Measurements from ENCODE around the gene VPS41.

The VPS41 gene

GRCh38 chr7:38820571-38820970, 88.4 kb downstream of the VPS41 start:
- in situ Hi-C loops (cut with MboI; ENCODE audit: low sequenced_read_pairs): no loop called here

GRCh38 chr7:38819463-38819862, 89.5 kb downstream of the VPS41 start:
- in situ Hi-C loops (cut with MboI; ENCODE audit: low sequenced_read_pairs): no loop called here

- in situ Hi-C loops (cut with MboI; ENCODE audit: low sequenced_read_pairs): no loop called here
These were observed 91.5 kb downstream of the VPS41 start for GRCh38 chr7:38817526-38817925.

GRCh38 chr7:38813768-38814167, 95.2 kb downstream of the VPS41 start:
- in situ Hi-C loops (cut with MboI; ENCODE audit: low sequenced_read_pairs): no loop called here

- in situ Hi-C loops (cut with MboI; ENCODE audit: low sequenced_read_pairs): no loop called here
These were observed 102.1 kb downstream of the VPS41 start for GRCh38 chr7:38806912-38807311.

- in situ Hi-C loops (cut with MboI; ENCODE audit: low sequenced_read_pairs): no loop called here
These were observed 107.2 kb downstream of the VPS41 start for GRCh38 chr7:38801786-38802185.

- in situ Hi-C loops (cut with MboI; ENCODE audit: low sequenced_read_pairs): no loop called here
These were observed 110.3 kb downstream of the VPS41 start for GRCh38 chr7:38798552-38799267.

GRCh38 chr7:38796626-38797501, 112.1 kb downstream of the VPS41 start:
- in situ Hi-C loops (cut with MboI; ENCODE audit: low sequenced_read_pairs): no loop called here

- in situ Hi-C loops (cut with MboI; ENCODE audit: low sequenced_read_pairs): no loop called here
These were observed 113.4 kb downstream of the VPS41 start for GRCh38 chr7:38795593-38795992.

GRCh38 chr7:38781991-38782390, 127.0 kb downstream of the VPS41 start:
- in situ Hi-C loops (cut with MboI; ENCODE audit: low sequenced_read_pairs): no loop called here

- in situ Hi-C loops (cut with MboI; ENCODE audit: low sequenced_read_pairs): no loop called here
These were observed 131.4 kb downstream of the VPS41 start for GRCh38 chr7:38777609-38778008.

GRCh38 chr7:38775506-38776175, 133.3 kb downstream of the VPS41 start:
- in situ Hi-C loops (cut with MboI; ENCODE audit: low sequenced_read_pairs): no loop called here

- in situ Hi-C loops (cut with MboI; ENCODE audit: low sequenced_read_pairs): no loop called here
These were observed 135.6 kb downstream of the VPS41 start for GRCh38 chr7:38773430-38773829.

- in situ Hi-C loops (cut with MboI; ENCODE audit: low sequenced_read_pairs): no loop called here
These were observed 148.8 kb downstream of the VPS41 start for GRCh38 chr7:38760226-38760625.

- in situ Hi-C loops (cut with MboI; ENCODE audit: low sequenced_read_pairs): no loop called here
These were observed 150.0 kb downstream of the VPS41 start for GRCh38 chr7:38759028-38759427.

GRCh38 chr7:38757931-38758330, 151.1 kb downstream of the VPS41 start:
- in situ Hi-C loops (cut with MboI; ENCODE audit: low sequenced_read_pairs): no loop called here

- in situ Hi-C loops (cut with MboI; ENCODE audit: low sequenced_read_pairs): no loop called here
These were observed 152.5 kb downstream of the VPS41 start for GRCh38 chr7:38756521-38756920.

- in situ Hi-C loops (cut with MboI; ENCODE audit: low sequenced_read_pairs): no loop called here
These were observed 155.6 kb downstream of the VPS41 start for GRCh38 chr7:38753347-38753746.

- in situ Hi-C loops (cut with MboI; ENCODE audit: low sequenced_read_pairs): no loop called here
These were observed 157.6 kb downstream of the VPS41 start for GRCh38 chr7:38751416-38751815.

- in situ Hi-C loops (cut with MboI; ENCODE audit: low sequenced_read_pairs): no loop called here
These were observed 160.9 kb downstream of the VPS41 start for GRCh38 chr7:38748056-38748610.

- in situ Hi-C loops (cut with MboI; ENCODE audit: low sequenced_read_pairs): no loop called here
These were observed 162.6 kb downstream of the VPS41 start for GRCh38 chr7:38746438-38746837.

Measured in hTERT RPE-1 (cell line).